NCI-H1694 (cell line): ENCODE measurements around the gene COL5A1.

ENCODE experiments used
- DNase-seq: peaks from one replicate; lab custom pipeline; 2025; lab: John Stamatoyannopoulos, UW

COL5A1 gene

DNA sequence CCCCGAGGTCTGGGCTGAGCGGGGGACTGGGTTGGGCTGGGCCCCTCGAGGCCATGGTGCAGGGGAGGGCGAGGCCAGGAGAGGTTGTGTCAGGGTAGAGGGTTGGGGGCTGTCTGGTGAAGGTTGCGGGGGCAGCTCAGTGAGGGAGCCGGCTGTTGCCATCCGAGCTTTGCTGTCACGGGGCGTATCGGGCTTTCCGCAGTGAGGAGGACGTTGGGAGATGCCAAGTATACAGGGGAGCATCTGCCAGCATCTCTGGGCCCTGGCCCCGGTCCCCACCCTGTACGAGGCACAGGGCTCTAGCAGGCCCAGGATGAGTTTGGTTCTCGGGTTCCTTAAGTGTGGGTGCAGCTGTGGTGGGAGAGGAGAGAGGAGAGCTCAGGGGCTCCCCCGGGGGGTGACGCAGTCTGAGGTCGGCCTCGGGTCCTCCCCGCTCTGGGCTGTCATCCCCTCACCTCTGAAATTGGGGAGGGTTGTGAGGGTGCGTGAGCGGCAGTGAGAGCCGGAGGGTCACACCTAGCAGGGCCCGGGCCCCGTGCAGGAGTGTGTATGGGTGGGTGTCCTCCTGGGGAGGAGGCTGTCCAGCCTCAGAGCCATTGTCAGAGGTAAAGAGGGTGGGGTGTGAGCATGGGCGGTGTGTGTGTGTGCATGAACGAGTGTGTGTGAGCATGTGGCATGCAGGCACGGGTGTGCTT lies 87.3 kb downstream of the COL5A1 start:
- DNase-seq = no peak

DNA sequence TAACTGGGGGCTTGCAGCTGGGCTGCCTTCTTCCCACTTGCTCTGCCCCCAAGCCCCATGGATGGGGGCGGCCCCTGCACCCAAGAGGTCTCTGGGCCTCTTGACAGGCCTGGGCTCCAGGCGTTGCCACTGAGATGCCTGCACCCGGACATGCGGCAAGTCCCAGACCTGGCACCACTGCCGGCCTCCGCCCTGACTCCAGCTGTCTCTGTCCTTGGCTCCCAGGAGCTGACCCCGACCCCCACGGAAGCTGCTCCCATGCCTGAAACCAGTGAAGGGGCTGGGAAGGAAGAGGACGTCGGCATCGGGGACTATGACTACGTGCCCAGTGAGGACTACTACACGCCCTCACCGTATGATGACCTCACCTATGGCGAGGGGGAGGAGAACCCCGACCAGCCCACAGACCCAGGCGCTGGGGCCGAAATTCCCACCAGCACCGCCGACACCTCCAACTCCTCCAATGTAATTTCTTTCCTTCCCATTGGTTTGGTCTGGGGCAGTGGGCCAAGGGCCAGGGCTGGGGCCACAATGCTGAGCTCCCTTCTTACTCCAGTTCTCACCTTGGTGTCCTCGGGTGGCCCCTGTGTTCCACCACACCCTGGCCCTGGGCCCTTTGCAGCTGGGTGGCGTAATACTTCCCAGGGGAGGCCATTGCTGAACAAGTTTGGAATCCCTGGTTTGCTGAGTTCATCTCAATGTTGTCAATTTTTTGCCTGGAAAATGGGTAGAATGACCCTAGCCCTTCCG lies 88.6 kb downstream of the COL5A1 start:
- no peak for DNase-seq

DNA sequence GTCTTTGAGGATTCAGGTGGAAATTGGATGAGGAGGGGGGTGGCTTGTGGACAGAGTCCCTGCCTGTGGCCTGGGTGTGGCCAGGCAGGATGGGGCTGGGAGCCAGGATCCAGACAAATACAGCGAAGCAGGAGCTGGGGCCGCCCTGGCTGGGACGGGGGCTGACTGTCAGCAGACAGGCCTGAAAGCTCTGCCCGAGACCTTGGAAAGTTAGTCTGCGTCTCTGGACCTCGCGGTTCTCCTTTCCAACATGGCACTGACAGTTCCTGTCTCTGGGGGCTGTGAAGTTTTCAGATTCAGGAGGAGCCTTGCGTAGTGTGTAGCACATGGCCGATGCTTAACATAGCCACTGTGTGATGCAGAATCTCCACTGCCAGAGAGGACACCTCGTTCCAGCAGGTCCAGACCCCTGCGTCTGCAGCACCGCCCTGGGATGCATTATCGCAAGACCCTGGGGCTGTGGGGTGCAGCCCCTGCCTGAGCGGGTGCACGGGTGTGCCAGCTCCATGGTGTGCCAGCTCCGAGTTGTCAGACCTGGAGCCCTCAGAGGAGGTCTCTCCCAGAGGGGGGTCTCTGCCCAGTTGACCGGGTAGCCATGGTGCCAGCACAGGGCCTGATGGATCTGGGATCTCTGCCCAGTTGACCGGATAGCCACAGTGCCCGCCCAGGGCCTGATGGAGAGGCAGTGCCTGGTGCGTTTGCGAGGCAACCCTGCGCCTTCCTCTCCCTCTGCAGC lies 89.3 kb downstream of the COL5A1 start:
- DNase-seq = no peak

DNA sequence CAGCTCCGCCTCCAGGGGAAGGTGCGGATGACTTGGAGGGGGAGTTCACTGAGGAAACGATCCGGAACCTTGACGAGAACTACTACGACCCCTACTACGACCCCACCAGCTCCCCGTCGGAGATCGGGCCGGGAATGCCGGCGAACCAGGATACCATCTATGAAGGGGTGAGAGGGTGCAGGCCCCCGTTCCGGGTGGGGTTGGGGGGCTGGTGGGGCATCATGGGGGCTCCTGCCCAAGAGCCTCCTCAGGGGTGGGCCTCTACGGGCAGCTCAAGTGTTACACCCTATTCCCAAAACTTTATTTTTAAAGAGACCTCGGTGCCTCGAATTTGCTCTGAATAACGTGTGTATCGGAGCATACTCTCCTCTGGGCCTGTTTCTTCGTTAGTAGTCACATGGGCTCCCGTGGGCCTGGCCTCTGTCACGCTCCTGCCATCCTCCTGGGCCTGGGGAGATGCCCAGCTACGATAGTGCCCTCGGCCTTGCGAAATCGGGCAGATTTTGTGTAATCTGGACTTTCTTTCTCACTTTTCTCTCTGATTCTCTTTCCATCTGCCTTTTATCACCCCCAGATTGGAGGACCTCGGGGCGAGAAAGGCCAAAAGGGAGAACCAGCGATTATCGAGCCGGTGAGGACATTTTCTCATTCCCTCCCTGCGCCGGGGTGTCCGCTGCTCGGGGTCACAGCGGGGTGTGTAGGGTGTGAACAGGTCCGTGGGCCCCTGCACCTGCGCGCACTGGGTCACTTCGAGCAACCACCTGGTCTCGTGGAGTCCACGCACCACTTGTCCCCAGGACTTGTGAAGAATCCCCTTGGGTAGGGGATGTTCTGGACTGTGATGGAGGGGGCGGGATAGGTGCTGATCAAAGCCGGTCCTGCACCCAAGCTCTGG lies 90.1 kb downstream of the COL5A1 start:
- DNase-seq = no peak

DNA sequence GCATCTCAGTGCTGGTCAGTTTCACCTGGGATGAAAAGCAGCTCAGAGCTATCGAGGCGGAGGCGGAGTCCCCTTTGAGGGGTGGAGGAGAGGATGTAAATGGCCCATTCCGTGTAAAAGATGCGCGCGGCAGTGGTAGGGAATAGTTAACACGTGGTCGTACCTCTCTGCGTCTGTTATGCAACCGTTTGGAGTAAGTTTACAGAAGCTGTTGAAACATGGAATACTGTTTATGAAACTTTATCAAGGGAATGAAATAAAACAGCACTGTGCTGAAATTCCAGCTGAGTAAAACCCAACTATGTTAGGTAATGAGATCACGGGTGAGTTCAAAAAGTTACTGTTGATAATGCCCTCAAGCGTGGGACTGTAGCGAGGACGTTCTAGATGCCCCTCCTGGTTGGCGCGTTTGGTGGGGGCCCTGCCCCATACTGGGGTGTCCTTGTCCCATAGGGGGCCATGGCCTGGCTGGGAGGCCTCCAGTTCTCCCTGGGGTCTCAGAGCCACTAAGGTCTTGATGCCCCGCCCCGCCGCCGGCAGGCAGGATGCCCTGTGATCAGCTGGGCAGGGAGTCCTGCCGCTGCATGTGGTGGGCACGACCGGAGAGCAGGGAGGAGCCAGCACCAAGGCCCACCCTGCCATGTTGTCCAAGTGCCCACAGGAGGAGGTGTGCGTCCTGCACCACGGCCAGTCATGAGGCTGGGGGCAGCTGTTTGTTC lies 90.9 kb downstream of the COL5A1 start:
- DNase-seq = no peak

DNA sequence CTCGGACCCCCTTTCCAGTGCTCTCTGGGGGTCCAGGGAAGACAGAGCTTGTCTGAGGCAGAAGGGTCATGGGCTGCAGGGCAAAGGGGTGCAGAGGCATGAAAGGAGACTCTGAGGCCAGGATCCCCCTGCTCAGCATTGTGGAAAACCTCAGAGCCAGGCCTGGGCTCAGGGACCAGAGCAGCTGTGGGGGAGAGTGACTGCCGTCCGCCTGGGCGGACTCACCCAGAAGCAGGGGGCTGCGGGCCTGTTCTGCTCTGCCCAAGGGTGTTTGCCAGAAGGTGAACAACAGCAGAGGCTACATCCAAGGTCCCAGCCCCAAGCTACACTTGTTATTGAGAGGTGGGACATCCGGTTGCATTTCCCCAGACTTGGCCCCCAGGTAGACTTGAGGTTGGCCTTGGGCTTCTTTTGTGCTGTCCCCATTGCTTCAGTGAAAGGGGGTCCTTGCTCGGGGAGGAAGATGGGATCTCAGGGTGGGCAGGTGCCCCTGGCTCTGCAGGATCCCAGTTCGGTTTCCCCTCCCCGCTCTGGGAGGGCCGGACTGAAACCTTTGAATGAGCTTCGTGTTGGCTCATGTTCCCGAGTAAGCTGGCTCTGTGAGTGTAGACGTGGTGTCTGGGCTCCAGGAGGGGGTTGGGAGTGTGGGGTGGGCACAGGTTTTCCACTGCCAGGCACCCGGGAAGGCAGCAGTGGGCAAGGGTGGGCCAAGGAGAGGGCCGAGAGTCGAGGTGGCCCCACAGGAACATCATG lies 92.1 kb downstream of the COL5A1 start:
- no peak for DNase-seq

DNA sequence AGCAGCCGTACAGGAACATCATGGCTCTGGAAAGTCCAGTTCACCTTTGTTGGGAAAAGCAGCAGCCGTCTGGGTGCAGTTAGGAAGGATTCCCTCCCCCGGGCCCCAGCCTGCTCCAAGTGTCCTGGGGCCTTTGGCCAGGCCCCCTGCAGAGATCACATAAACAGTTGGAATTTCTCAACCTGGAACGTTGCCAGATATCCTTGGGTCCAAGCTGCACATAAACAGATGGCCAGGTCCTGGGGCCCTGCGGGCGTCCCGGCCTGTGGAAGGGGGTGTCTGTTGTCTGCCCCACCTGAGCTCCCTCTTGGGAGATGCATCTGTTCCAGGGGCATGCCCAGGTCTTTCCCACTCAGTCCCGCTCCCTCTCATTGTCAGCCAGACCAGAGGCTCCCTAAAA lies 92.7 kb downstream of the COL5A1 start:
- DNase-seq = no peak

DNA sequence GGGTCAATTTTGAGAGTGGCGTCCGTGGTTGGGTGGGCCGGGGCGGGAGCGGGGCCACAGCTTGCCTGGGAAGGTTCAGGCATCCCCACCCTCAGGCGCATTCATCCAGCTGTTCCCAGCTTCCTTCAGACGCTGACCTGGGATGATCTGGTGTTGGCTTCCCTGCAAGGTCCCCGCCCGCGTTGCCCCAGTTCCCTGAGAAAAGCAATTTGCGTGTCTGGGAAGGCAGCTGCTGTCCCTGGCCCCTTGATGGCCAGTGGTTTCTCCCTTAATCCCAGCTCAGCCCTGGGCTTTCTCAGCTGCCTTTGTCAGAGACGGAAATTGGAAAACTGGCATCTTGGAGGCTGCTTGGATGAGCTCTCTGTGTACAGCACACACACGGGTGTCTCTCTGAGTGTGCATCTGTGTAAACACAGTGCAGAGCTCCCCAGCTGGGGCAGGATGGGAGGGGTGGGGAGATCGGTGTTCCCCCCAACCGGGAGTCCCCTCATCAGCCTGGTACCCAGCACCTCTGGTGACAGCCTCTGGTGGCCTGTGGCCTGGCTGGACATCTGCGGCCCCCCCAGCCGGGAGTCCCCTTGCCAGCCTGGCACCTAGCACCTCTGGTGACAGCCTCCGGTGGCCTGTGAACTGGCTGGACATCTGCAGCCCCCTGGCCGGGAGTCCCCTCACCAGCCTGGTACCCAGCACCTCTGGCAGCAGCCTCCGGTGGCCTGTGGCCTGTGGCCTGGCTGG lies 94.0 kb downstream of the COL5A1 start:
- DNase-seq = no peak

DNA sequence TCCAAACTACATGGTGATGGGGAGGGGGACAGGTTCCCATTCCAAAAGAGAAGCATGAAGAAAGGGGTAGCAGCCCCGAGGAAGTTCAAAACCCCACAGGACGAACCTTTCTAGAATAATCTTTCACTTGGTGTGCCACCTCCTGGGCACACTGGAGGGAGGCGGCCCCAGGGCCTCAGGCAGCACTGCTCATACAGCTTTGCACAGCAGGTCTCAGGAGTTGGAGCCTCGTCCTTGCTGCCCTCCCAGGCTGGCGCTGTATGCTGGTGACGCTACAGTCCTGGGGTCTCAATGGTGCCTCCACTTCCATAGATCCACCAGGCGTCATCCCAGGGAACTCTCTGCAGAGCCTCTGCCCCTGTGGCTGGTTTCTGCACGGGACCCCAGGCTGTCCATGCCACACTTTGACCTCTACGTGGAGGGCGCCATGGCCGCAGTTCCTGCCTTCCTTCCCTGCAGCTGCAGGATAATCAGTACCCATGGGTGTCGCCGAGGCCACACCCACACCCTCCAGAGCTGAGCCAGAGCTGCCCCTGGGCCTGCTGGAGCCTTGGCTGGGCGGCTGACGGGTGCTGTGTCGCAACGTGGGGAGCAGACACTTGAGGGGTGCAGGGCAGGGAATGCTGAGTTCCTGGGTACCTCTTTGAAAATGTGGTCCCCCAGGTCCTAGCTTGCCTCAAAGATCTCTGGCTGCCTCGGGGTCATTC lies 95.3 kb downstream of the COL5A1 start:
- no peak for DNase-seq

DNA sequence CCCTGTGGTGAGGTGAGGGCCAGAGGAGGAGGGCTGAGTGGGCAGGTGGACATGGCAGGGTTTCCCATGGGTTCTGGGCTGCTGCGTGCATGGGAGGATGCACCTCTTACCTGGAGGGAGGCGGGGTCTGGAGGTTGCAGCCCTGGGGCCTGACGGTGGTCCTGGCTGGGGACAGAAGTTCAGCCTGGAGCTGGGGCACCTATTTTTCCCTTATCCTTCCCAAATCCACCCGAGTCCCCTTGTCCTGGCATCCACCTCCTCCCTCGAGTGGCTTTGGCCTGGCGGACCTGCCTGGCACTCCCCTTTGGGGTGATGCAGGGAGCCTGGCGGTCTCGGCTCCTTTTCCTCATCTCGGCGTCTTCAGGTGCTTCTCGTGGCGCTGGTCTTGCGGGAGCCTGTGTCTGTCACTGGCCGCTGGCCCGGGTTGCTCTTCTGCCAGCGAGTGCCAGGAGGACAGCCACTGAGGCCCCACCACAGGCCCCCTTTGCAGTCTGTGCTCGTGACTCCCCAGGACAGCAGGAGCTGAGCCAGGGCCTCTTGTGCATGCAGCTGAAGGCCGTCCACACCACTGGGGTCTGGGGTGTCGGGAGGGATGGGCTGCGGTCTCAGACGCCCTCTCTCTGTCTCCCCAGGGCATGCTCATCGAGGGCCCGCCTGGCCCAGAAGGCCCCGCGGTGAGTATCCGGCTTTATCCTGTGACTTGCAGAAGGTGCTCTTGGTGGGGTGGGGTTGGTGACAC lies 96.4 kb downstream of the COL5A1 start:
- DNase-seq = no peak

DNA sequence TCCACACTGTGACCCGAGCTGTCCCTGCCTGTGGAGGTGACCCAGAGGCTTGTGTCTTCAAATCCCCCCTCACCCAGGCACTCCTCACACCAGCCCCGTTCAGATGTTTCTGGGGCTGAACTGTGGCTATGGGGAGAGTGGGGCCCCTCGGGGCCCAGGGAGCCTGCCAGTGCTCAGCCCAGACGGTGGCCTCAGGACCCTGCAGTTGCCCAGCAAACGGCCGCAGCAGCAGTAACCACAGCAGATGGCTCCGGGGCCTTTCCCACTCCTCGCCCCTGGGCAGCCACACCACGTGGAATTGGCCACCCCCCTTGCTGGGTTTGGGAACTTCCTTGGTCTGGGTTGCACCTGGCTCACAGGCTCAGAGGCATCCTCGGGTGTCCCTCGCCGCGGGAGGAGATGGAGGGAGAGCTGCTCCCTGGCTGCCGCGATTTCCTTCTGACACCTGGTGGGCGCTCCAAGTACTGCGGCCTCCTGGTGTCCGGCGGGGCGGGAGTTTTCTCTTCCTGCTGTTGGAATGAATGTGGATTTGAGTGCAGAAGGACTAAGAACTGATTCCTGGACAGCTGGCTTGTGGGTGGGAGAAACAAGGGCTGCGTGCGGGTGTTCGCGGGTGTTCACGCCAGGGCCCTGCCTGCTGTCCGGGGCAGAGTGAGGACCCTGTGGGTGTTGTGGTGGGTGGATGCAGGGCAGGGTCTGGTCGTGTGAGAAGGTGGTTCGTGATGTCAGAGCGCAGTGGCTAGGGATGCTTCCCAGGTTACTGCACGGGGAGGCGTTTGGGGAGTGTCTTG lies 97.5 kb downstream of the COL5A1 start:
- peak; percentile 41 for DNase-seq

DNA sequence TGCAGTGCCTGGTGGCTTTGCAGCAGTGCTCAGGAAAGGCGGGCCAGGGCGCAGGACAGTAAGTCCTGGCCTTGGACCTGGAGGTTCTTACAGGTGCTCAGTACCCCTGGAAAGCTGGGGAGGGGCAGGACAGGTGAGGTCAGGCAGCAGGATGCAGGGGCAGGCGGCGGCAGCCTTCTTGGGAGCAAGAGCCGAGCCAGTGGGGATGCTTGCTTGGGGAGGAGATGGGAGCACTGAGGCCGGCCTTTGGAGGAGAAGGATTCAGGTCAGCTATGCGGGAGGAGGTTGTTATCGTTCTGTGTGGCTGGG lies 98.0 kb downstream of the COL5A1 start:
- no peak for DNase-seq

DNA sequence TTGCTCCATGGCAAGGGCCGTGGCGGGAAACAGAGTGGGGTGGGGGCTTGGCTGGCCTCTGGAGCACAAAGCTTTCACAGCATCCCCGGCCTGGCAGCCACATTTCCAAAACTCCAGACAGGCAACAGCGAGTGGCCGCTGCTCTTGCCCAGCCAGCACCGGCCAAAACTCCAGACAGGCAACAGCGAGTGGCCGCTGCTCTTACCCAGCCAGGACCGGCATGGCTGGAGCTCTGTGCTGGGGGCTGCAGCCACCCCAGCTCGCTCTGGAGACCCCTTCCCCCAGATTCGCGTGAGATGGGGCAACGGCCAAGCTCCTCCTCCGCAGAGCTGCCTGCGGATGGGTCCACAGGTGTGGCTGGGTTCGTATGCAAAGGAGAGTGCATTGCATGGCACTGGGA lies 98.5 kb downstream of the COL5A1 start:
- no peak for DNase-seq

DNA sequence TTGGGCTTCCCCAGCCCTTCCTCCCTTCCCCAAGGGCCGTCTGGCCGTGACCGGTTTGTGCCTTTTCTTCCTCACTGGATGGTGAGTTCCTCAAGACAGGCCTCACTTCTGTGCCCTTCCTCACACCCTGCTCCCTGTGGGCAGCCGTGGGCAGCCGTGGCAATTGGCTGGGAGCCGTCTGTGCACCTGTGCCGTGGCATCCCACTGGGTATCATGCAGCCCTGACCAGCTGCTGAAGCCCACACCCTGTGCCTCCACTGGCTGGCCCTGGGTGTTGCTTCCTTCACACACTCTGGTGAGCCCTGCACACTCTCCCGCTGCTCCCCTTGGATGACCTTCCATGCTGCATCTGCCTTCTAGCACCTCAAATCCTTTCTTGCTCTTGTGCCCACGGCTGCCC lies 100.2 kb downstream of the COL5A1 start:
- no peak for DNase-seq

DNA sequence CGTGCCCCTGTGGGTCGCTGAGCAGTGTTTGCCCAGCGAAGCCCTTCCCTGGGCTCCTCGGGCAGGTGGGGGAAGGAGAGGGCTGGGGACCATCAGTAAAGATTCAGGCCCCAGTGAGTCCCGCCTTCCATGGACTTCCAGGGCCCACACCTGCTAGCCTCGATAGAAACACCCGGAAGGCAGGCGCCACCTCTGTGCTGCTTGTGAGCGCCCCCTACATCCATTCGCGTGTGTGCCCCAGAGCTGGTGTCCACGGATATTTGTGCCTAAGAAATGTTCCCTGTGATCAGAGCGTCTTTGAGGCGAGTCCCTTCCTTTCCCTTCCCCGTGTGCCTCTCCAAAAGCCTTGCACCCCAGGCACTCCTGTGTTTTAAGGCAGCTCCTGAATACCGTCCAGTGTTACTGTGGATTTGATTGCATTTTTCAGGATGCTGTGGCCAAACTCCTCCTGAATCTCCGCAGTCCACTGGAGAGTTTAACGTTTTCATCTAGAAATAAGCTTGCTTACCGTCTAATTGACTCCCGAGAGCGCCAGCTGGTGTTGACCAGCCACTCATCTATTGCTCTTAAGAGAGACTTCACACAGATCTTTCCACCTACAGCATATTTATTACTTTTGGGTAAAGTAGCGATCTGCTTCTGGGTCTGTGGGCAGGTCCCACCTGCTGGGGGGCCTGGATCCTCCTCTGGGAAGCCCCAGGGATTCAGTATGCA lies 101.4 kb downstream of the COL5A1 start:
- DNase-seq = no peak

DNA sequence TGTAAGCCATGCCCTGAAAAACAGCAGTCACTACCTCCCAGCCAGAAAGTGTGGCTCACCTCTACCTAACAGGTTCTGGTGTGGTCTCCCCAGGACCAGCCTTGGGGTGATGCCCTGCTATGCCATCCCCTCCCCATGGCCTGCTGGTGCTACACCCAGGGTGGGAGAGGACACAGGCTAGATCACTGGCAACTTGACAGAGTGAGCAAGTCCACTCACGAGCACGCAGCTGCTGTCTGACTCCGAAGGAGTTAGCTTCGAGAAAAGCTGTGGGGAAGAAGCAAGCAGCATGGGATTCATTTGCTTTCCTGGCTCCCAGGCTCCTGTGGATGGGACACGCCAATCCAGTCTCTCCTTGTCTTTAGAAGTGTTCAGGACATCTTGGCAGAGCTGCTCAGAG lies 102.2 kb downstream of the COL5A1 start:
- no peak for DNase-seq
